Measurements from ENCODE around the gene CAMK2N1.
A peak's percentile ranks its signal among the peaks of the same experiment; 100 is the strongest.
"Not testable (repeated sequence)": the region's sequence is repeated elsewhere in the genome, so short reads cannot be mapped to it uniquely, and the experiment has no call there.

Gene CAMK2N1

DNA sequence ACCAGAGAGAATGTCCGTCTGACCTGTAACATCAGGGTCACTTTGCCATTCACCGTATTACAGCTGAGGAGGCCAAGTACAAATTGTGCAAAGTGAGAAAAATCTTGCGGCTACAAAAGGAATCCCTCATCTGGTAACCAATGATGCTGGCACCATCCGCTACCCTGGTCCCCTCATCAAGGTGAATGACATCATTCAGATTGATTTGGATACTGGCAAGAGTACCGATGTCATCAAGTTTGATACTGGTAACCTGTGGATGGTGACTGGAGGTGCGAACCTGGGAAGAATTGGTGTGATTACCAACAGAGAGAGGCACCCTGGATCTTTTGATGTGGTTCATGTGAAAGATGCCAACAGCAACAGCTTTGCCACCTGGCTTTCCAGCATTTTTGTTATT is 40.3 kb upstream of the CAMK2N1 start:
- in situ Hi-C loops (cut with MboI; ENCODE audit: low sequenced_read_pairs, unreplicated experiment) = loop anchor here (25.0 kb wide), 1 partner anchor 686 kb away; no protein-coding TSS in a partner anchor
- DNase-seq (ENCODE audit: low spot score) = no peak
- TF ChIP-seq, protein P1, sequence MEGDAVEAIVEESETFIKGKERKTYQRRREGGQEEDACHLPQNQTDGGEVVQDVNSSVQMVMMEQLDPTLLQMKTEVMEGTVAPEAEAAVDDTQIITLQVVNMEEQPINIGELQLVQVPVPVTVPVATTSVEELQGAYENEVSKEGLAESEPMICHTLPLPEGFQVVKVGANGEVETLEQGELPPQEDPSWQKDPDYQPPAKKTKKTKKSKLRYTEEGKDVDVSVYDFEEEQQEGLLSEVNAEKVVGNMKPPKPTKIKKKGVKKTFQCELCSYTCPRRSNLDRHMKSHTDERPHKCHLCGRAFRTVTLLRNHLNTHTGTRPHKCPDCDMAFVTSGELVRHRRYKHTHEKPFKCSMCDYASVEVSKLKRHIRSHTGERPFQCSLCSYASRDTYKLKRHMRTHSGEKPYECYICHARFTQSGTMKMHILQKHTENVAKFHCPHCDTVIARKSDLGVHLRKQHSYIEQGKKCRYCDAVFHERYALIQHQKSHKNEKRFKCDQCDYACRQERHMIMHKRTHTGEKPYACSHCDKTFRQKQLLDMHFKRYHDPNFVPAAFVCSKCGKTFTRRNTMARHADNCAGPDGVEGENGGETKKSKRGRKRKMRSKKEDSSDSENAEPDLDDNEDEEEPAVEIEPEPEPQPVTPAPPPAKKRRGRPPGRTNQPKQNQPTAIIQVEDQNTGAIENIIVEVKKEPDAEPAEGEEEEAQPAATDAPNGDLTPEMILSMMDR (IDR thresholded peaks at IDR 0.05; ENCODE audit: borderline replicate concordance, control extremely low read depth, extremely low read depth, insufficient read depth, missing control alignments) = no peak

DNA sequence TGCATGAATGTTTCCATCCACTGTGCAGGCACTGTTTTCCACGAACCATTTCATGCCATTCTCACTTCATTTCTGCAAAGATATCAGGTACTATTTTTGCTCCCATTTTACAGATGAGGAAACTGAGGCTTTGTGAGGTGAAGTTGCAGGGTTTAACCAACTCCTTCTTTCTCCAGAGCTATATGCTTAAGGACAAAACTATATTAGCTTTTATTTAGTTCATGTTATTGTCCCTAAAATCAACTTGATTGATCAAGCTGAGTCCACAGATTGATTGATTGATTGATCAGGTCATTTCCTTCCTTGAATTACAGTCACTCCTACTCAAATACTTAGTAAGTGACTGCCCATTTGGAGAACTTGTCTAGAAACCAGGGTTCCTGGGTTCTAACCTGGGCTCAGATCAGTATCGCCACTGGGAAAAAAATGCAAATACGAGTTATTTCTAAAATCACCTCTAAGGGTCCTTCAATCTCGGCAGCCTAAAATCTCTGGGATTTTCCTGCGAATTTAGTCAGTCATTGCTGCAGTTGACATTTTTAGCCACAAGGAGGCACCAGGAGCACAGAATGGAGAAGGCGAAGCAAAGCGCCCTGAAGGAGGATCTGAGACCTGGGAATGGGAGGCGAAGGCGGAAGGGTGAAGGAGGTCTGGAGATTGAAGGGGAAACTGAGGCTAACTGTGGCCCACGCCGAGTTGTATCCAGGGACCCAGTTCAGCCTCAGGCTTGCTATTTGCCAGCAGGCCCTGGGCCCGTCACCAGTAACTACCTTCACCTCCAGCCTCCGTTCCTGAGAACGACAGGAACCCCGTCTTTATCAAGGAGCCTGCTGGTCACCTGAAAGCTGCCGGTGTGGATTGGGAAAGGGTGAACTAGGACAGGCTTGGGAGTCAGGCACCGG is 36.2 kb upstream of the CAMK2N1 start:
- DNase-seq (ENCODE audit: low spot score) = peak; percentile 64
- TF ChIP-seq, protein P1 (IDR thresholded peaks at IDR 0.05; ENCODE audit: borderline replicate concordance, control extremely low read depth, extremely low read depth, insufficient read depth, missing control alignments) = peak; percentile 75
- in situ Hi-C loops (cut with MboI; ENCODE audit: low sequenced_read_pairs, unreplicated experiment) = loop anchor here (5.0 kb wide), 1 partner anchor 115 kb away; no protein-coding TSS in a partner anchor

DNA sequence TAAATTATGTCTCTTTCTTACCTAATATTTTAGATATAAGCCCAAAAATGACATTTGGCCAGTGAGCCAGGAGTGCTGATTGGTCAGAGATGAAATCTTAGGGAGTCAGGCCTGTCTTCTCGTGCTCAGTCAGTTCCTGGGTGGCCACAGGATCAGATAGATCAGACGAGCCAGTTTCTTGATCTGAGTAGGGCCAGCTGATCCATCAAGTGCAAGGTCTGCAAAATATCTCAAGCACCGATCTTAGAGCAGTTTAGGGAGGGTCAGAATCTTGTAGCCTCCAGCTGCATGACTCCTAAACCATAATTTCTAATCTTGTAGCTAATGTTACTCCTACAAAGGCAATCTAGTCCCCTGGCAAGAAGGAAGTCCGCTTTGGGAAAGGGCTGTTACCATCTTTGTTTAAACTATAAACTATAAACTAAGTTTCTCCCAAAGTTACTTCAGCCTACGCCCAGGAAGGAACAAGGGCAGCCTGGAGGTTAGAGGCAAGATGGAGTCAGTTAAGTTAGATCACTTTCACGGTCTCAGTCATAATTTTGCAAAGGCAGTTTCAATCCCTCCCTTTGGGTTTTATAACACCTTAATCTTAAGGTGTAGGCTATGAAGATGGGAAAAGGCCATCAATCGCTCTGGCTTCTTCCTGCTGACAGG is 33.7 kb upstream of the CAMK2N1 start:
- DNase-seq (ENCODE audit: low spot score) = not testable (repeated sequence)
- in situ Hi-C loops (cut with MboI; ENCODE audit: low sequenced_read_pairs, unreplicated experiment) = loop anchor here (5.0 kb wide), 1 partner anchor 118 kb away; no protein-coding TSS in a partner anchor

DNA sequence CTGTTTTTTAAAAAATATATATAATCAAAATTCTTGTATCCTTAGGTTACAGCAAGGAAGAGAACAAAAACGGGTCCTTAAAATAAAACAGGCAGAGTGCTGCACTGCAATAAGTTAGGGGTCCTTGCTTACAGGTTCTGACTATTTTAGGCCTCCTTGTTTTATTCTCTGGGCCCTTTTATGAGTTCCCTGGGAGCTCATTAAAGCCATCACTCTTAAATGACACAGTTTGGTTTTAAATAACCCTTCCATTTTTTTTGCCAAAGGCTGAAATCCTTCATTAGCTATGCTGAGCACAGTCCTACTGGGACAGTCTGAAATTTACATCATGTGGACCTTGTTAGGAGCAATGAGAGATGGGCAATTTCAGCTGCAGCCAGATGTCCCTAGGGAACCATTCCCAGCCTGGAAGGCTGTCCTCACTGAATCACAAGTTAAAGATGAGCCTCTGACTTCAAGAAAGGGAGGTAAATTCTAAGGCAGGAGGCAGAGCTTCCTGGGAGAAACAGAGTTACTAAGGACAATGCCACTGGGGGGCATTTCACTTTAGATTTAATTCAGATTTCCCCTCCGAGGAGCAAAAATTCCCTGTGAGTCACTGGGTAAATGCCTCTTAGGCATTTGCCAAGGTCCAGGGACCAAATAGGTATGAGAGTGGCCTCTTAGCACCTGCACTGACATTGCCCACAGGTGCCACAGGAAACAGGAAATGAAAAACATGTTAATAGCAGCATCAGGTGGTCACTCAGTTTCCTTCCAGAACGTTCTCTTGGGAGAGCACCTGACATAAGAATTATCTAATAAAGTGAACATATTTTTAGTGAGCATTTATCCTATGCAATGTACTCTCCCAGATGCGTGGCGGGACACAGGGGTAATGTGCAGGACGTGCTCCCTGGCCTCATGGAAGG is 25.8 kb upstream of the CAMK2N1 start:
- DNase-seq (ENCODE audit: low spot score) = no peak
- in situ Hi-C loops (cut with MboI; ENCODE audit: low sequenced_read_pairs, unreplicated experiment) = no loop called here
- TF ChIP-seq, protein P1 (IDR thresholded peaks at IDR 0.05; ENCODE audit: borderline replicate concordance, control extremely low read depth, extremely low read depth, insufficient read depth, missing control alignments) = no peak

DNA sequence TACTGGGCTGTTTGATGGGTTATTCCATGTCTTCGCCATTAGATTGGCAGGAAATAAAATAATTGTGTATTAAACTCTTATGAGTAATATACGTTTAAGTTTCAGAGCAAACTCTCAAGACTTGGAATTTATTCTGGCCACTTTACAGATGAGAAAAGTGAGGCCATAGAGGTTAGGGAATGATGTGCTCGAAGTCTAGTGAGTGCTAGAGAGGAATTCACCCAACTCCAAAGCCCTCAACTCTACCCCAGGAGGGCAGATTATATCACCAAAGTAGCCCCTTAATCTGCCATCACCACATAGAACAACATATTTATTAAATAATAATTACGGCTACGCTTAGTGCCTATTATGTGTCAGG is 22.4 kb upstream of the CAMK2N1 start:
- DNase-seq (ENCODE audit: low spot score) = no peak
- in situ Hi-C loops (cut with MboI; ENCODE audit: low sequenced_read_pairs, unreplicated experiment) = no loop called here
- TF ChIP-seq, protein P1 (IDR thresholded peaks at IDR 0.05; ENCODE audit: borderline replicate concordance, control extremely low read depth, extremely low read depth, insufficient read depth, missing control alignments) = no peak

DNA sequence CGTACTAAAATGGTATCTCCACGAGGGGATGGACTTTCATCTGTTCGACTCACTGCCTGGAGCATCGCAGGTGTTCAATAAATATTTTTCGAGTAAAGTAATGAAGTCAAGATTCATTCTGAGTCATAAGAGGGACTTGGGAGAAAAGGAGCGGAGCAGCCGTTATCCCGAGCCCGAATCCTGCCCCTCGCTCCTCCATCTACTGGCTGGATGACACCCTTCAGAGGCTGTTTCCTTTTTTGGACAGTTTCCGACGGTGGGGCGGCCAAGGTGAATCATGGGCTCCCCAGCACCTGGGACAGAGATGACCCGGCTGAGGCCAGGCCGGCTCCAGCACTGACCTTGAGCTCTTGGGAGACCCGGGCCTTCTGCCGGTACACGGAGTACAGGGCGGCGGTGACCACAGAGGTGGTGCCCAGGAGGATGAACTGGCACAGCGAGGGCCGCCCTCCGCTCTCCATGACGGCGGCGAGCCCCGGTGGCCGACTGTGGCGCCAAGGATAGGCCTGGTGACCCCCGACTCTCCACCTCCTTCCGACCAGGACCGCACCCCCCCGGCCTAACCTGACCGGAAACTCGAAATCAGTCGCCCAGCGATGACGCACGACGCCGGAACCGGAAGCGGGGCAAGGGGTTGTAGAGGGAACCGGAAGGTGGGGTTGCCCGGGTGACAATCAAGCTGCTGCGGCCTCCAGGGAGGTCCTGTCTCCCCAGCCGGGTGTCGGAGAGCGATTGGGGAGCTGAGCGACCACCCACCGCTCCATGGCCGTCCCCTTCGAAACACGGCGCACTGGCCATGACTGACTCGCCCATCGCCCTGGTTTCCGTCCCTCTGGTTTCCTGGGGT is 21.8 kb upstream of the CAMK2N1 start, which contains the start of gene MUL1:
Gene MUL1 (minus strand): TSS at position 588 of the 847 bp plus-strand sequence. CDS start 127 bp downstream, at position 461.
- in situ Hi-C loops (cut with MboI; ENCODE audit: low sequenced_read_pairs, unreplicated experiment) = no loop called here
- TF ChIP-seq, protein P1 (IDR thresholded peaks at IDR 0.05; ENCODE audit: borderline replicate concordance, control extremely low read depth, extremely low read depth, insufficient read depth, missing control alignments) = no peak
- peak; percentile 98 for DNase-seq (ENCODE audit: low spot score)
